HG03457 (cell line): ENCODE data around the gene AMPD1.

Source experiments
- ATAC-seq: cut with Tn5 transposase; IDR thresholded peaks from one replicate; pipeline ENCODE4 v1.9.1; 2021; ENCODE audit warnings: moderate number of reproducible peaks; ENCODE audit not compliant: unreplicated experiment

AMPD1 gene

DNA sequence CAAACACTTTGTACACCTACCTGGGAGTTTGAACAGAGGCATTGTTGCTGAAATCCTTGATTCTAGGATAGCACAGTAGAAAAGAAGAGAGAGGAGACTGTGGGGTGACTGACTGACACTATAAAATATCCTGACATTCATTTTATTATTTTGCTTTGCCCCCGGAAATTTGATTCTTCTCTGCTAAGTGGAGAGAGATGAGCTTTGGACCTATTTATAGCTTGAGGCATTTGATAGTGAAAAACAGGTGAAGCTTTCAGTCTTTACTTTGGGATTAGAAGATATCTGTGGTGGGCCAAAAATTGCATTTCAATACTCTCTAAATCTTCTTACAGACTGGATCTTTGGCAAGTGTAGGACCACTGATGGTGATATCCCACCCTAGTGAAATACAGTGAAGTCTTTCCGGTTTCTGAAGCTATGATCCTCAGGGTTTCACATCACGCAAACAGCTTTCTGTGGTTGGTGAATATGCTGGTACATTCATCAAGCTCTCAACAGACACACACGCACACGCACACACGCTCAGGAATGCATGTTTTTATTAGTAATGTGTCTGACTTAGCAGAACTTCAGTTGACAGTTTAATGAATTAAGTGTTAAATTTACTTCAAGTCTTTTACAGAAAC, at the start of gene AMPD1:
Gene AMPD1, minus strand, starts transcription at position 117 of the 629 bp plus-strand sequence. Its CDS starts 75 bp downstream, at position 42.
- no peak for ATAC-seq

DNA sequence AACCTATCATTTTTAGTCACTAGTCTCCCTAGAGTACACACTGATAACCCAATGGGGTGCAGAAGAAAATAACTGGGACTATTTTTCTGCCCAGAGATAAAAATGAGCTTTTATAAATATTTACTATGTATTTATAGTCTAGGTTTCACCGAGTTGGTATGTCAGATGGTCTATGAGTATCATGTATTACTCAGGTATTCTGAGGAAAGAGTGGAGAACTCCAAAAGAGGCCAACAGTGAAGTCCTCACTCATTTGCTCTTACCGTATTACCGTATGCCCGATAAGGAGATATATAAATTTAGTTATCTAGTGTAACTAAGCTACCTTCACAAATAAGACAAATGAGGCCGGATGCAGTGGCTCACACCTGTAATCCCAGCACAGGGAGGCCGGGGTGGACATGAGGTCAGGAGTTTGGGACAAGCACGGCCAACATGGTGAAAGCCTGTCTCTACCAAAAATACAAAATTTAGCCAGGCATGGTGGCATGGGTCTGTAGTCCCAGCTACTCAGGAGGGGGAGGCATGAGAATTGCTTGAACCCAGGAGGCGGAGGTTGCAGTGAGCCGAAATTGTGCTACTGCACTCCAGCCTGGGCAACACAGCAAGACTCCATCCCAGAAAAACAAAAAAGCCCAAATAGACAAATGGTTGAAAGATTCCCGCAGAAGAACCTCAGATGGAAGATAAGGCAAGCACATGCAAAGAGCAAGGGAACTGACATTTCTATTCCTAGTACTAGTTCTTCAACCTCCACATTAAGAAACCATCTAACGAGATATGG, 46.8 kb upstream of the AMPD1 start:
- no peak for ATAC-seq

DNA sequence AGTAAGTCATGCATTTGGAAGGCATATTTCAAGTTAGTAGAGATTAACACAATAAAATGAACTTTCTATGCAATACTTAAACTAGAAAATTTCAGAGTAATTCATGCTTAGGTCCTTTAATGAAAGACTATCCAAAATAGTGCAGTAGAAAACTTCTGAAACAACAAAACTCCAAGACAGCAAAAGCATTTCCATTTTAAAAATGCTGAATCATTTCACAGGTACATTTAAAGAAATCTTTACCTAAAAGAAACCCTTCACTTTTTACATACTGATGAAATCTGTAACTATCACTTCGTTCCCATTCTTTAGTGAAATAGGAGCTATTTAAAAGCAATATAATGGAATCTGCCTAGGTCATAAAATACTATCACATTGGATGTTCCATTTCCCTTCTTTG, 45.0 kb upstream of the AMPD1 start:
- ATAC-seq: no peak

DNA sequence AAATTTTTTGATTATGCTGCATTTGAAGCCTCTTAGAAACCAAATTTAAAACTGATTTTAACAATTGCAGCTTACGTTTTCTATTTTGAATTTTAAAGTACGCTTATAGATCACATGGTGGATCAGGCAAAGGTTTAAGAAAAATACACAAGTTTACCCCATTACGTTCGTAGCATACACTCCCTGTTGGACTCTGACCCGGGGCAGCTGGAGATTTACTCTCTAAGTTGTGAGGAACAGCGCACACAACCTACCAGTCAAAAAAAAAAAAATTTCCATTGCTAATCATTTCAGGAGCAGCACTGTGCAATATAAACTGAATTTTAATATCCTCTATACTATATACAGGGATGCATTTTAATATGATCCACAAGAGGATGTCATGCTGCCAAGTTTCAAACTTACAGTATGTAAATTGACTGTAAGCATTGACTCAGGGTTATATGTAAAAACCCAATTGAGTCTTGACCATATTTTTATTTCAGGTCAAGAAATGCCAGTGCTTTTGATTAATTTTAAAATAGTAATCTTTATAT, 42.0 kb upstream of the AMPD1 start:
- ATAC-seq: no peak

DNA sequence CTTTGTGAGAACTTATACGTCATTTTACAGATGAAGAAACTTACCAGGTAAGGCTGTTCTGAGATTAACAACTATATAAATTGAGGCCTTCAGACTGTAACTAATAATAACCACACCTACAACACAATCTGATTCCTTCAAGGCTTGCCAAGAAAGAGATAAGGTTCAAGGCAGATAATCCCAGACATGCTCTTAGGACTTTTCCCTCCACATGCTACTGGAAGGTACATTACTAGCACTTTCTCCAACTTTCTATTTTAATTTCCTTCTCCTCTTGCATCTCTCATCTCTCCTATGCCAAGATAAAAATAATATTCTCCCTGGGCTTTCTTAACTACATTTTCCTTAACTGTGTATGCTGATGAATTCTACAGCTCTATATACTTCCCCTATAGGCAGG, 40.1 kb upstream of the AMPD1 start:
- ATAC-seq: no peak

DNA sequence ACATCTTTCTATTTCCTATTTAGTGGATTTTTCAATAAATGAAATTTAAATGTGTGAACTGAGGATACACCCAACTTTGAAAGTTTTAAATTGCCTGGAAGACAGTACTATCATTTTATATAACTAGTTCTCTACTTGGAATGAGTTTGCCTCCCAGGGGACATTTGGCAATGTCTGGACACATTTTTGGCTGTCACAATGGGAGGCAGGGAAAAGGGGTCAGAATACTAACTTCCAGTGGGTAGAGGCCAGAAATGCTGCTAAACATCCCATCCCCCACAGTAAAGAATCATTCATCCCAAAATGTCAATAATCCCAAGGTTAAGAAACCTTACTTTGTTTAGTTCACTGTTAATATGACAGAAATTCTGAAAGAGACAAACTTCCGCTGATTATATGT, 34.4 kb upstream of the AMPD1 start:
- ATAC-seq: no peak

DNA sequence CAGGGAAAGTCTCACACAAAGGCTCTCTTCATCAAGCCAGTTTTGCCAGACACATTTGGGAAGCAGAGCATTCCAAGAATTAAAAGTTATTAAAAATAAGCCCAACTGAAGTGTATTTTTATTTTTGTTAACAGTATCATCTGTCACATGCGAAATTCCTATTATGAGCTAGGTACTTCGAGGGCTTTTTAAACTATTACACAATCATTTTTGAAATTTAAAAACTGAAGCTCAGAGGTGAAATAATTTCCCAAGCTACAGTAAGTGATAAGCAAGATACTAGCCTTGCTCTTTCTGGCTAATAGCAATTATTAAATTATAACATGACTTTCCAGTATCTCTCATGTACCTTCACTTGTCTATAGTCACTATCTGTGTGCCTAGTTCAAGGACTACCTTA, 33.2 kb upstream of the AMPD1 start:
- no peak for ATAC-seq

DNA sequence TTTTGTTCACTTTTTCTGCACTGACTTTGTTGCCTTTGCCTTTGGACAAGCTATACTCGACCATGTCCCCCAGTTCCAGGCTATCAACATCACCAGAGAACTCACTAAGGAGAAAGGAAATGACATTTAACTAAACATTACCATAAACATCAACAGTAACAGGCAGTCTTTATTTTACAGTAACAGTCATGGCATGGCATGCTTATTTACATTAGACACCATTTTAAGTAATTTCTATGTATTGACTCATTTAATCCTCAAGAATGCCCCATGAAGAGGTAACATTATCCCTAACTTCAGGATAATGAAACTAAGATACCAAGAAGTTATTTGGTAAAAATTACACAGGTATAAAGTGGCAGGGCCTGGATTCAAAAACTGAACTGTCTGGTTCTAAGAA, 29.9 kb upstream of the AMPD1 start:
- ATAC-seq: no peak

DNA sequence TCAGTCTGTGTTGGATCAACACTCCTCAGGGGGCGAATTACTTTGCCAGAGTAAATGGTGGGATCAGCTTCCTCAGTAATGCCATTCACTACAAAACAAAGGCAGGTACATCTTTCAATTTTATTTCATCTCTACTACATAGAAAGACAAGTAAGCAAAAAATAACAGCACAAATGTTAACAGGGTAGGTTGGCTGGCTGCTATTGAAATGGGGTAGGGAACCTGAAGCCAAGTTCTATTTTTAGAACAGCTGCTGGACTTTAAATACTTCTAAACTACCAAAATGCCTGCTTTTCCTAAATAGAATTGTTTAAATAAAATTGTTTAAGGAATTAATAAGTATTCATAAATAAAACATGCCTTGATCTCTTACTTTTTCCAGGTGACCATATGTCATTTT, 28.6 kb upstream of the AMPD1 start:
- no peak for ATAC-seq

DNA sequence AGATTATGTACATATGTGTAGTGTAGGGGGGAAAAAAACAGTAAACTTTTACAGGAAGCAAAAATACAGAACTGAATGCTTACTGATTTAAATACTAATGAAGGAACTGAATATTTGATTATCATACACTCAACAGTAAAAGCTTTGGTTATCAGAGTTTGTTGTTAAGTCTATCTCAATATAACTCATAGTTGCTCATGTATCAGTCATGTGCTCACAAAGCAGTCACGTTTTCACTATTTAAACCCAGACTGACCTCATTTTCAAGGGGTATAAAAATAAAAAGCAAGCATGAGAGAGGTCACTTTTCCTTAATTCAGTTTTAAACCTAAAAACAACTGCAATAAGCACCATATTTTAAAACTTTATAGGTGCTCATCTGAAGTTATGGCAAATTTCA, 28.1 kb upstream of the AMPD1 start:
- no peak for ATAC-seq

DNA sequence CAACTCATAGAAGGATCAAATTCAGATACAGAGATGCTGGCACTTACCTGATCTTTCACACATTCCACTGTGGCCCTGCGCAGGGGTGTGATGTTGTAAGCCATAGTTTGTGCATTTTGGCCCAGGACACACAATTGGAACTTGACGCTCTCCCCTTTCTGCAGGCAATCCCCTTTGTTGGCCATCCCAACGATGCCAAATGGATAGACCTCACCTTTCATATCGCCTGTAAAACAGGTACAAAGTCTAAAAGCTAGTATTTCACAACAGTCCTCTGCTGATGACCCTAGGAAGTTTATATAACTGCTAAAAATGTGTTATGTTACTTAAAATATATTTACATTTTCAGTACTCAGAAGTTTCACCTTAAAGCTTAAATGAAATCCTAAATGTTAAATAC, 25.1 kb upstream of the AMPD1 start:
- no peak for ATAC-seq

DNA sequence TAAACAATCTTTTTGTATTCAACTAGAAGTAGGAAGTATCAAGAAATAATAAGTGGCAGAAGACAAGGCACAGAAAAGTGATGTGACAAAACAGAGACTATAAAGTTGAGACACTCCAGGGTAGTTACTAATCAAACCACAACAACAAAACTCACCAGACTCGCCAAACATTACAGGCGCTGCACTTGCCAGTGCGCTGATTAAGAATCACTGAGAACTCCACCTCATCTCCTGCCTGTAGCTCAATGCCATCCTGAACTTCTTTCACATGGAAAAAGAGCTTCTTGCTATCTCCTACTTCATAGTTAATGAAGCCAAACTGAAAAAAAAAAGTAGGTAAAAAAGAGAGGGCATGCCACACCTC, 24.1 kb upstream of the AMPD1 start:
- no peak for ATAC-seq

DNA sequence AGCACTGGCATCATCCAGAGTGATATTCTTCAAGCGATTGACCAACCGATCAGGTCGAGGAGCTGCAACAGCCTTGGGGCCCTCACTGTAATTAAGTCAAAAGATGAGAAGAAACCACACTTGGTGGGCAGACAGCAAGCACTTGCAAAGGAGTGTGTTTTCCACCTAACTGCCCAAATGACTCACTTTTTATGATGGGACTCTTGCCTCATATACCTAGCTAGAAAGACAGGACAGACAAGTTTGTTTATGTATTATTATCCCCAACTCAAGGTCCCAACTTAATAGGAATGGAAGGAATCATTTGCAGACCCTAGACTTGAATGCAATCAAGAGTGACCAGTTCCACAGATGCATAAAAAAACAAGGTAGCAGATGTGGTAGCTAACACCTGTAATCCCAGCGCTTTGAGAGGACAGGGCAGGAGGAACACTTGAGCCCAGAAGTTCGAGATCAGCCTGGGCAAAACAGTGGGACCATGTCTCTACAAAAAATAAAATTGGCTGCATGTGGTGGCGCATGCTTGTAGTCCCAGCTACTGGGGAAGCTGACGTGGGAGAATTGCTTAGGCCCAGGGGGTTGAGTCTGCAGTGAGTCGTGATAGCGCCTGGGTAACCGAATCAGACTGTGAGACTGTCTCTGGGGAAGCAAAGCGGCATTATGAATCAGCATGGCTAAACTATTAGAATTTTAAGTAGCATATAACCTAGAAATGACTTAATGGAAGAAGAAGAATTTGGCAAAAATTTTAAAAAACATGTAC, 23.5 kb upstream of the AMPD1 start:
- ATAC-seq: no peak

DNA sequence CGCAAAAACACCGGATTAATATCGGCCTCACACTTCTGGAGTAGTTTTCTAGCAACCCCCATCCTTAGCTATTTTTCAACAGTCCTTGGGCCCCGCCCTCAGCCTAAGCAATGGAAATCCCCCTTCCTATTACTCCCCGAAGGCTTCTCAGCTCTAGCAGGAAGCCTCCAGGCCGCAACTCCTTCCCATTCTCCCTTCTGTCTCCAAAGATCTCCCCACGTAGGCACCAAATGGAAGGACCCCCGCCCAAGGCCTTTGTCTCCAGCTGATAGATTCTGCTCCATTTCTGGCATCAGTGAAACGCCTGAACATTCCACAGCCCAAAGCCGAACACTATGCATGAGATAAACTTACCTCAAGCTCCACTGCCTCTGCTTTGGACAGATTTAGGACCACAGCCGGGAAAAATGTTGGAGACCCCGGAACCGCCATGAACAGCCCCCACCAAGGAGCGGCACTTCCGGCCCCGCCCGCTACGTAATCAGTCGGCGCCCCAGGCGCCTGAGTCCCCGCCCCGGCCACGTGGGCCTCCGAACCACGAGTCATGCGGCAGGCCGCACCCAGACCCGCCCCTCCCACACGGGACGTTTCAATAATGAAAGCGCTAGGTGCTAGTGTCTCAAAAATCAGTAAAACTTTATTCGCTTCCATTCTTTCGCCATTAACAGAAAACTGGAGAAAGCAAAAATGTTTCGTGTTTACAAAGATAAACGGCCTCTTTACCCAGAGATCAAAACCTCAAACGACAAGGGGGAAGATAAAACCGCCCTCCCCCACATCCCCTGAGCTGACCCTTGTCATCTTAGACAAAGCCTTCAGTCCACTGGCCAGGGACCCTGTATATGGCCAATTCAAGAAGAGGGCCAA, 21.2 kb upstream of the AMPD1 start, which contains the start of gene NRAS:
Gene NRAS, minus strand, starts transcription at position 468 of the 867 bp plus-strand sequence. CDS start 611 bp downstream, outside the sequence.
- peak; percentile 90 for ATAC-seq

DNA sequence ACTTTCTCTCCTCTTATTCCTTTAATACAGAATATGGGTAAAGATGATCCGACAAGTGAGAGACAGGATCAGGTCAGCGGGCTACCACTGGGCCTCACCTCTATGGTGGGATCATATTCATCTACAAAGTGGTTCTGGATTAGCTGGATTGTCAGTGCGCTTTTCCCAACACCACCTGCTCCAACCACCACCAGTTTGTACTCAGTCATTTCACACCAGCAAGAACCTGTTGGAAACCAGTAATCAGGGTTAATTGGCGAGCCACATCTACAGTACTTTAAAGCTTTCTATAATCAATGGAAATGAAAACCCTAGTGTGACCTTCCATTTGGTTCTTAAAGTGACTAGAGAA, 20.6 kb upstream of the AMPD1 start:
- ATAC-seq: no peak

DNA sequence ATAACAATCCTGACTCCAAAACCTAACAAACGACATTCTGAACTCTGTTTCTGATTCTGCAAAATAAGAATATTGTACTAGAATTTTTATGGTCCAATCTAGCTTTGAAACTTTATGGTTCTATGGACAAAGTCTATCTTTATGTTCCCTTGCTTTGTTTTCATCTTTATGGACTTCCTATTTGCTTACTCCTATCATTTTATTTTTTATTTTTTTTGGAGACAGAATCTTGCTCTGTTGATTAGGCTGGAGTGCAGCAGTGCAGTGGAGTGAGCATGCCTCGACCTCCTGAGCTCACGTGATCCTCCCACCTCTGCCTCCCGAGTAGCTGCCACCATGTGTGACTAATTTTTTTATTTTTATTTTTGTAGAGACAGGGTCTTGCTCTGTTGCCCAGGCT, 17.6 kb upstream of the AMPD1 start:
- no peak for ATAC-seq

DNA sequence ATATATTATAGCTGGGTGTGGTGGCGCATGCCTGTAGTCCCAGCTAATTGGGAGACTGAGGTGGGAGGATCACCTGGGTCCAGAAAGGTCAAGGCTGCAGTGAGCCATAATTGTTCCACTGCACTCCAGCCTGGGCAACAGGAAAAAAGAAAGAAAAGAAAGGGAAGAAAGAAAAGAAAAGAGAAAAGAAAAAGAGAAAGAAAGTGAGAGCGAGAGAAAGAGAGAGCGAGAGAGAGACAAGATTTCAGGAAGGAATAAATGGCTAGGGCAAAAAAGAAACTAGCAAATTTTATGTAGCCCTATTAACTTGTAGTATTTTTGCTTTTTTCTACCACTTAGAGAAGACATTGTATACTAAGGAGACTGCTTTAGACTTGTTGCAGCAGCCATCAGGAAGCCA, 15.0 kb upstream of the AMPD1 start:
- no peak for ATAC-seq

DNA sequence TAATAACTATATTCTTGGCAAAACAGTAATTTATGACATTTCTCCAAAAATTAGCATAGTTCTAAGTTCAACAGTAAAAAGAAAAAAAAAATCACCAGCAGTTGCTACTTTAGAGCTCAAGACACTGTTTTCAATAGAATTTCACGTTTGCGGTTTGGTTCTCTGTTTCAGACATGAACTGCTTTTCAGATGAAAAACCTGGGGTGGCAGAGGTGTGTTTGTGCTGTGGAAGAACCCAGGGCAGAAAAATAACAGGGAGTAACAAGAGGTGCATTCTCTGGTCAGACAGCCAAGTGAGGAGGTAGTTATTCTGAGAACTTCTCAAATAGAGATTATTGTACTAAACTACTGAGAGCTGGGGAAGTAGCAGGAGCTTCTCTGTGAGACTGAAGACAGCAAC, 12.3 kb upstream of the AMPD1 start:
- ATAC-seq: no peak

DNA sequence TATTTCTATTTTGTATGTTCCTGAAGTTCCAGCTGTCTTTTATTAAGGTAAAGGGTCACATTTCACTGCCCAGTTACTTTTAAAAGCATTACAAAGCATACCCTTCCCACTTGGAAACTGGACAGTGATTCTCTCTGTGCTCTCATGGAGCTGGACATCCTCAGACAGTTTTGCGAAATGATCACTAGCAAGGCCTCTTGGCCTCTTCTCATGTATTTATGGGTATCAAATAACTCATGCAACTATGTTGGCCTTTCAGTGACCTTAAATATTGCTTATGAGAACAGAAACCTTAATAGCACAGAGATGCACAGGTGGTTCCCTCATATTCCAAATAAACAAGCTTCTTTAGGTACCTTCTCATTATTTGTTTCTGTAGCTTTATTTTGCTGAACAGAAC, 7.9 kb upstream of the AMPD1 start:
- no peak for ATAC-seq

DNA sequence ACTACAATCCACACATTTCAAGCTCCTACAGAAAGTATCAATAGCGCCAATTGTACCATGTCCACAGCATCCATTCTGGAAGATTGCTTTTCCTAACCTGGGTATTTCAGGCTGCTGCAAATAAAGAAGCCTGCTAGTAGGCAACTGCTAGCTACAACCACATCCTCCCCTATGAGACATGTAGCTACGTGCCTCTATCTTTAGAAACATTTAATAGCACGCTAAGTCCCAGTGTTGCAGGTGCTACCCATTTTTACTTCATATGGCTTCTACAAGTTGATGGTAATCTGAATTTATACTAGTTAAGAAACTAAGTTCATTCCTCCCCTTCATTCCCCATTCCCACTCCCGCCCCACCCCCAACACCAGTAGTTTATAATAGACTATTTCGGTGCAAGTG, 7.4 kb upstream of the AMPD1 start:
- no peak for ATAC-seq

DNA sequence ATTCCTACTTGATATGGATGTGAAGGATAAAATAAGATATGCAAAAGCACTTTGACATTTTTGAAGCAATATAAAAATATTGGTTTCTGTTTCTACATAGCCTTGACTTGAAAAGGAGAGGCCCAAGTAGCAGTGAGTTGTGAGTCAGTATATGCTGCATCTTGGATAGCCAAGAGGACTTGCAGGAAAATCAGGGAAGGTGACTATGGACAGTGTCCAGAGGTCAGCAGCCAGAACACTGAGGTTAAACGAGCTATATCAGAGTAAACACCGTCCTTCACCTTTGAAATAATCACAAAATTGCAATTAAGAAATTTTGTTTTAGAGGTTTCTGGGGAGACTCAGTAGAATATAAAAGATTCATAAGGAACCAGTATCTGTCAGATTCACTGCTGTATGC, 6.6 kb upstream of the AMPD1 start:
- ATAC-seq: no peak
